ENCODE results near the gene MAL.

GRCh38 chr2:95068256-95068655 lies 42.7 kb downstream of the MAL start:
- TF ChIP-seq CTCF (IDR thresholded peaks at IDR 0.05) (no peak), POLR2A (IDR thresholded peaks at IDR 0.05) (no peak)

Measured in stomach (tissue), 4 donors.